ENCODE data around the gene TMEM120B.

TMEM120B gene

GRCh38 chr12:121819212-121819949, 106.8 kb downstream of the TMEM120B start:
- no peak for DNase-seq (ENCODE audit: low read depth in 2 of 2)

- no peak for DNase-seq (ENCODE audit: low read depth in 2 of 2)
Measured at GRCh38 chr12:121820056-121820455, 107.5 kb downstream of the TMEM120B start.

- no peak for DNase-seq (ENCODE audit: low read depth in 2 of 2)
Measured at GRCh38 chr12:121822393-121823100, 110.0 kb downstream of the TMEM120B start.

GRCh38 chr12:121823101-121823726, 110.7 kb downstream of the TMEM120B start:
- DNase-seq (ENCODE audit: low read depth in 2 of 2), result no peak

GRCh38 chr12:121823727-121824115, 111.2 kb downstream of the TMEM120B start:
- DNase-seq (ENCODE audit: low read depth in 2 of 2), result no peak

- DNase-seq (ENCODE audit: low read depth in 2 of 2), result no peak
Measured at GRCh38 chr12:121825041-121825523, 112.5 kb downstream of the TMEM120B start.

- DNase-seq (ENCODE audit: low read depth in 2 of 2), result no peak
Measured at GRCh38 chr12:121826318-121827150, 114.0 kb downstream of the TMEM120B start.

- DNase-seq (ENCODE audit: low read depth in 2 of 2), result no peak
Measured at GRCh38 chr12:121827351-121828099, 115.0 kb downstream of the TMEM120B start.

- no peak for DNase-seq (ENCODE audit: low read depth in 2 of 2)
Measured at GRCh38 chr12:121828306-121828705, 115.8 kb downstream of the TMEM120B start.

- DNase-seq (ENCODE audit: low read depth in 2 of 2), result no peak
Measured at GRCh38 chr12:121828826-121829225, 116.3 kb downstream of the TMEM120B start.

GRCh38 chr12:121829250-121829918, 116.8 kb downstream of the TMEM120B start:
- DNase-seq (ENCODE audit: low read depth in 2 of 2), result no peak

- no peak for DNase-seq (ENCODE audit: low read depth in 2 of 2)
Measured at GRCh38 chr12:121830134-121830533, 117.6 kb downstream of the TMEM120B start.

GRCh38 chr12:121830588-121831265, 118.2 kb downstream of the TMEM120B start:
- DNase-seq (ENCODE audit: low read depth in 2 of 2), result no peak

All from stimulated activated CD4-positive, alpha-beta T cell treated with anti-CD3 and anti-CD28 coated beads, Interleukin-12 subunit alpha, Interleukin-12 subunit beta, amount 100 ng/mL, for 24 hours (primary cell).